HEK293 (cell line): ENCODE data around the gene ZACN.

ENCODE experiments used
- CTCF ChIA-PET: fragments of 350-600 bp; formaldehyde crosslinking; extraction: SDS; loops from one replicate; lab custom pipeline; 2021; ENCODE audit warnings: antibody characterized with exemption; lab: Yijun Ruan, JAX
- POLR2A ChIA-PET: fragments of 300-600 bp; formaldehyde crosslinking; extraction: SDS; loops from one replicate; lab custom pipeline; 2020; ENCODE audit warnings: antibody characterized with exemption, inconsistent platforms; lab: Yijun Ruan, JAX
- H3K27ac ChIP-seq: fragments of 200-500 bp; sonication (Bioruptor generic); 2 replicates; pipeline ENCODE4 v1.5.1; 2014; ENCODE audit warnings: low read depth, low read length, control low read depth, inconsistent platforms; ENCODE audit errors: extremely low read depth
- H3K36me3 ChIP-seq, 2 experiments: fragments of 200-500 bp in 1 of 2; sonication (Bioruptor generic) in 1 of 2; 1 replicate in 1 of 2; 2 replicates in 1 of 2; pipeline ENCODE4 v1.5.1; 2014 to 2017; ENCODE audit warnings: inconsistent platforms in 2 of 2, low read length in 2 of 2; ENCODE audit not compliant: control insufficient read depth in 2 of 2, insufficient read depth in 1 of 2
- H3K4me1 ChIP-seq: fragments of 200-500 bp; sonication (Bioruptor generic); 2 replicates; pipeline ENCODE4 v1.5.1; 2014; ENCODE audit warnings: mild to moderate bottlenecking, low read length, inconsistent platforms; ENCODE audit not compliant: control insufficient read depth, insufficient read depth
- H3K4me3 ChIP-seq: 2 replicates; pipeline ENCODE4 v1.5.1; 2011; ENCODE audit warnings: low read depth, mild to moderate bottlenecking, control low read depth, low read length, moderate library complexity
- H3K9me3 ChIP-seq: fragments of 200-500 bp; sonication (Bioruptor generic); 2 replicates; pipeline ENCODE4 v1.5.1; 2014; ENCODE audit warnings: low read depth, low read length, inconsistent platforms; ENCODE audit not compliant: control insufficient read depth, insufficient read depth
- BCL6B ChIP-seq: fragments of 450-650 bp; formaldehyde crosslinking; IDR thresholded peaks from 2 replicates; pipeline ENCODE4 v1.5.1; 2017; ENCODE audit warnings: missing biosample characterization, missing genetic modification characterization
- CTCF ChIP-seq: fragments of 450-650 bp; formaldehyde crosslinking; IDR thresholded peaks from 2 replicates; pipeline ENCODE4 v1.5.1; 2016; ENCODE audit warnings: missing biosample characterization, missing genetic modification characterization
- HOXC10 ChIP-seq: sonication (generic); formaldehyde crosslinking; IDR thresholded peaks from 2 replicates; pipeline ENCODE4 v1.8.1; 2023; ENCODE audit warnings: mild to moderate bottlenecking, missing genetic modification reagents
- PRDM1 ChIP-seq: fragments of 450-650 bp; formaldehyde crosslinking; IDR thresholded peaks from 2 replicates; pipeline ENCODE4; 2016; ENCODE audit warnings: missing biosample characterization, missing genetic modification characterization
- PRDM10 ChIP-seq: fragments of 450-650 bp; formaldehyde crosslinking; IDR thresholded peaks from 2 replicates; pipeline ENCODE4 v1.5.1; 2016; ENCODE audit warnings: missing biosample characterization, missing genetic modification characterization
- PRDM6 ChIP-seq: fragments of 450-650 bp; formaldehyde crosslinking; IDR thresholded peaks from 2 replicates; pipeline ENCODE4 v1.5.1; 2017; ENCODE audit warnings: missing biosample characterization, missing genetic modification characterization
- SCRT2 ChIP-seq: fragments of 450-650 bp; formaldehyde crosslinking; IDR thresholded peaks from 2 replicates; pipeline ENCODE4 v1.5.1; 2016; ENCODE audit warnings: missing biosample characterization, missing genetic modification characterization
- ZNF121 ChIP-seq: fragments of 450-650 bp; formaldehyde crosslinking; IDR thresholded peaks from 2 replicates; pipeline ENCODE4 v1.5.1; 2016; ENCODE audit warnings: missing biosample characterization, missing genetic modification characterization
- ZNF148 ChIP-seq: fragments of 450-650 bp; formaldehyde crosslinking; IDR thresholded peaks from 2 replicates; pipeline ENCODE4 v1.5.0; 2017; ENCODE audit warnings: missing biosample characterization, missing genetic modification characterization, borderline replicate concordance
- ZNF157 ChIP-seq: fragments of 450-650 bp; formaldehyde crosslinking; IDR thresholded peaks from 2 replicates; pipeline ENCODE4 v1.5.1; 2016; ENCODE audit warnings: missing biosample characterization, missing genetic modification characterization
- ZNF184 ChIP-seq: fragments of 450-650 bp; IDR thresholded peaks from 2 replicates; pipeline ENCODE4 v1.5.1; 2018; ENCODE audit warnings: missing biosample characterization, mild to moderate bottlenecking, missing genetic modification characterization
- ZNF561 ChIP-seq: fragments of 450-650 bp; IDR thresholded peaks from 2 replicates; pipeline ENCODE4 v1.5.1; 2018; ENCODE audit warnings: missing biosample characterization, missing genetic modification characterization, borderline replicate concordance
- ZNF571 ChIP-seq: fragments of 450-650 bp; formaldehyde crosslinking; IDR thresholded peaks from 2 replicates; pipeline ENCODE4 v1.5.0; 2017; ENCODE audit warnings: missing biosample characterization, missing genetic modification characterization
- ZNF677 ChIP-seq: fragments of 450-650 bp; IDR thresholded peaks from 2 replicates; pipeline ENCODE4 v1.5.0; 2018; ENCODE audit warnings: missing biosample characterization, mild to moderate bottlenecking, missing genetic modification characterization, moderate library complexity
- ZNF701 ChIP-seq: fragments of 450-650 bp; formaldehyde crosslinking; IDR thresholded peaks from 2 replicates; pipeline ENCODE4 v1.5.1; 2016; ENCODE audit warnings: missing biosample characterization, missing genetic modification characterization
- ZNF76 ChIP-seq: fragments of 450-650 bp; formaldehyde crosslinking; IDR thresholded peaks from 2 replicates; pipeline ENCODE4; 2016; ENCODE audit warnings: low read depth, missing biosample characterization, missing genetic modification characterization, borderline replicate concordance
- ZNF792 ChIP-seq: fragments of 450-650 bp; formaldehyde crosslinking; IDR thresholded peaks from 2 replicates; pipeline ENCODE4 v1.5.1; 2016; ENCODE audit warnings: missing biosample characterization, missing genetic modification characterization

The ZACN gene

GRCh38 chr17:76111956-76112355, 33.0 kb downstream of the ZACN start (continued):
- TF ChIP-seq BCL6B (tag by site-specific recombination) = no peak
- TF ChIP-seq ZNF76 = no peak
- no peak for TF ChIP-seq ZNF561
- no peak for TF ChIP-seq PRDM6 (tag by site-specific recombination)

GRCh38 chr17:76115138-76115754, 36.3 kb downstream of the ZACN start:
- Histone ChIP-seq H3K36me3 (no peaks in the 10 kb centered on the region), H3K9me3 (no peaks in the 10 kb centered on the region), H3K27ac (no peak overlapping the region), H3K4me3 (no peak overlapping the region), H3K4me1 (no peaks in the 10 kb centered on the region)
- ChIA-PET CTCF (interaction anchor here (0.6 to 1.7 kb wide), 10 partner anchors 8 to 258 kb away, joined by 3 to 12 read pairs (median 5); no protein-coding TSS in a partner anchor), POLR2A (interaction anchor here (0.6 to 1.6 kb wide), 2 partner anchors 127 to 150 kb away, joined by 3 to 5 read pairs; partner anchors contain the start of gene UBALD2)
- TF ChIP-seq ZNF701 = no peak
- TF ChIP-seq ZNF184 (tag by site-specific recombination) = no peak
- TF ChIP-seq ZNF121 (tag by site-specific recombination) = peak; percentile 74
- no peak for TF ChIP-seq HOXC10 (CRISPR knock-in tag)
- no peak for TF ChIP-seq ZNF677 (tag by site-specific recombination)
- TF ChIP-seq ZNF148 (tag by site-specific recombination) = no peak
- TF ChIP-seq ZNF792 = no peak
- TF ChIP-seq CTCF = no peak

GRCh38 chr17:76119409-76120371, 40.7 kb downstream of the ZACN start:
- Histone ChIP-seq H3K36me3 (no peaks in the 10 kb centered on the region), H3K27ac (no peak overlapping the region), H3K9me3 (no peaks in the 10 kb centered on the region), H3K4me3 (no peak overlapping the region), H3K4me1 (no peaks in the 10 kb centered on the region)
- ChIA-PET POLR2A (no interaction called here), CTCF (interaction anchor here (0.6 to 11.8 kb wide), 20 partner anchors 8 to 291 kb away, joined by 3 to 191 read pairs (median 4); no protein-coding TSS in a partner anchor)
- TF ChIP-seq PRDM10 (tag by site-specific recombination) (peak; percentile 40; the same call in 1 of the 2 replicates), SCRT2 (tag by site-specific recombination) (peak; percentile 76), PRDM1 (tag by site-specific recombination) (no peak), ZNF571 (no peak), ZNF157 (tag by site-specific recombination) (peak; percentile 95)
